Omental fat pad (tissue), 4 donors: ENCODE results near the gene CUL4A. TPM values are rescaled to one million over a fixed set of nuclear protein-coding genes. Genes with fewer than 3 reads are reported as not detected.
"Not testable (repeated sequence)": the region's sequence is repeated elsewhere in the genome, so short reads cannot be mapped to it uniquely, and the experiment has no call there.

Experiments used
- ATAC-seq: fragments of 150-250 bp; one replicate; pipeline ENCODE4 v1.9.1; 2016; ENCODE audit warnings: mild to moderate bottlenecking, moderate library complexity; ENCODE audit not compliant: low FRiP score
- DNase-seq: peaks from one replicate; pipeline ENCODE4 v3.0.0-alpha.2; 2019; ENCODE audit warnings: low spot score
- CTCF ChIP-seq, 3 donors: fragments of 450-650 bp; IDR thresholded peaks; one replicate each; pipeline ENCODE4 v1.5.1; 2016 to 2017; ENCODE audit warnings: antibody characterized with exemption in 3 of 3, mild to moderate bottlenecking in 3 of 3, moderate library complexity in 2 of 3
- total RNA-seq, 4 donors: library from RNA; depleted of rRNA; stranded (reverse); fragments of >200 nt; gene quantifications; one replicate each; pipeline ENCODE4 v1.1.0, GENCODE V29; 2016

The CUL4A gene
- total RNA-seq, result 100 to 1,000 TPM in 1 of 4 donors, 10 to 100 TPM in 3; 70.8 to 145 (median 86.8) TPM

GRCh38 chr13:113209336-113209758, at the start of gene CUL4A:
Gene CUL4A, plus strand, starts transcription at chr13:113209613. Its CDS starts 15 bp downstream, at chr13:113209628.
- no peak for TF ChIP-seq CTCF (IDR thresholded peaks at IDR 0.05)
- ATAC-seq, result peak; percentile 81
- no peak for DNase-seq

GRCh38 chr13:113159701-113160100, 49.7 kb upstream of the CUL4A start:
- ATAC-seq, result no peak
- no peak for DNase-seq
- no peak for TF ChIP-seq CTCF (IDR thresholded peaks at IDR 0.05)

- TF ChIP-seq CTCF (IDR thresholded peaks at IDR 0.05), result no peak
- DNase-seq, result no peak
- no peak for ATAC-seq
Measured at GRCh38 chr13:113160983-113161382, 48.4 kb upstream of the CUL4A start.

GRCh38 chr13:113161433-113161832, 48.0 kb upstream of the CUL4A start:
- no peak for TF ChIP-seq CTCF (IDR thresholded peaks at IDR 0.05)
- ATAC-seq, result no peak

GRCh38 chr13:113161975-113162374, 47.4 kb upstream of the CUL4A start:
- DNase-seq, ATAC-seq: not testable (repeated sequence)

More at GRCh38 chr13:113161433-113161832, 48.0 kb upstream of the CUL4A start:
- no peak for DNase-seq

- DNase-seq, result no peak
Measured at GRCh38 chr13:113162783-113163685, 46.4 kb upstream of the CUL4A start.

GRCh38 chr13:113164492-113164891, 44.9 kb upstream of the CUL4A start:
- no peak for DNase-seq
- ATAC-seq, result no peak
- no peak for TF ChIP-seq CTCF (IDR thresholded peaks at IDR 0.05)

More at GRCh38 chr13:113162783-113163685, 46.4 kb upstream of the CUL4A start:
- no peak for TF ChIP-seq CTCF (IDR thresholded peaks at IDR 0.05)
- ATAC-seq, result no peak
